Jurkat, Clone E6-1 (cell line): ENCODE data around the gene AP2B1.
"Not testable (repeated sequence)": the region's sequence is repeated elsewhere in the genome, so short reads cannot be mapped to it uniquely, and the experiment has no call there.

Experiments
- DNase-seq: peaks from one replicate; pipeline ENCODE4 v3.0.0-alpha.2; 2011; ENCODE audit warnings: low read depth, low spot score
- H3K4me3 ChIP-seq: 2 replicates; pipeline ENCODE4 v1.5.1; 2011; ENCODE audit warnings: mild to moderate bottlenecking, low read length, control low read depth, moderate library complexity

The AP2B1 gene

DNA sequence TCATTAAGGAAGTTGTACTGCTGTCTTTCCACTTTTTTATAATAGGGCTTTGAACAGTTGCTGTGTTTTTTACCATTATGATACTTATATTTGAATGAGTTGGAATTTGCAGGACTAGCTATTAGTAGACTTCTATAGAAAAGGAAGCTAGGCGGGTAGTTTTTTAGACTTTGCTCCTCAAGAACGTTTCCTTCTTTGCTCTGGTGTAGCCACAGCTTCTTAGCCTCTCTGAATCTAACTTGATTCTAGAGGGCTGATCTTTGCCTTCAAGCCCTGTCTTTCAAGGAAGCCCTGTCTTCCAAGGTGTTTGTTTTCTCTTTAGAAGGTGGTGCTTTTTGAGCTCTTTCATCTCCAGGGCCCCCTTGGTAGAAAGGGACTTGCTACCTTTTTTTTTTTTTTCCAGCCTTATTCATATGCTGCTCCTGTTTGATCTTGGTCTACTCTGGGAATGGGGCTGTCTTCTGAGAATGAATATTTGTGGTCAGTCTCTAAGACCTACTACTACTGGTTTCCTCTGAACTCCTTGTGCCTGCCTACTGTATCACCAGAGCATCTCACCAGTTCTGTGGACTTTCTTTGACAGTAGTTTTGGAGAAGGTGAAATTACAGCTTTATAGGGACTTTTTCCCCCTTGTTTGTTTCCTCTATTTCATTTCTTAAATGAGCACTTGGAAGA lies 92.0 kb downstream of the AP2B1 start:
- no peak for DNase-seq
- H3K4me3 ChIP-seq = no peak overlapping the region

DNA sequence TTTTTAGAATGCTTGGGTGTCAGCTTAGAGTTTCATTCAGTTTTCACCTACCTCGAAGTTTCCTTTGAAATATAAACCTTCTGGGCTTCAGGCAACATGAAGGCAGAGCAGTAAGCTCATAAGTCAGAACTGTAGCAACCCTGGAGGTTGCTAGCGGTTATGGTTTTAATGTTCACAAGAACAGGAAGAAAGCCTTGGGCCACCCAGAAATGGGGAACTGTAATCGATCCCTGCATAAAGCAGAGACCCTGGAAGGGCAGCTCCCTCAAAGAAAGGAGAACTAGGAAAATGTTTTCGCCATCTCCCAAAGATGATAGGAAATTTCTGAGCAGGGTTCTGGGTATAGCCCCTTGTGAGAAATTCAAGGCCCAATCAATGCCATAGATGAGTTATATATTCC lies 96.5 kb downstream of the AP2B1 start:
- no peak overlapping the region for H3K4me3 ChIP-seq
- DNase-seq = no peak

DNA sequence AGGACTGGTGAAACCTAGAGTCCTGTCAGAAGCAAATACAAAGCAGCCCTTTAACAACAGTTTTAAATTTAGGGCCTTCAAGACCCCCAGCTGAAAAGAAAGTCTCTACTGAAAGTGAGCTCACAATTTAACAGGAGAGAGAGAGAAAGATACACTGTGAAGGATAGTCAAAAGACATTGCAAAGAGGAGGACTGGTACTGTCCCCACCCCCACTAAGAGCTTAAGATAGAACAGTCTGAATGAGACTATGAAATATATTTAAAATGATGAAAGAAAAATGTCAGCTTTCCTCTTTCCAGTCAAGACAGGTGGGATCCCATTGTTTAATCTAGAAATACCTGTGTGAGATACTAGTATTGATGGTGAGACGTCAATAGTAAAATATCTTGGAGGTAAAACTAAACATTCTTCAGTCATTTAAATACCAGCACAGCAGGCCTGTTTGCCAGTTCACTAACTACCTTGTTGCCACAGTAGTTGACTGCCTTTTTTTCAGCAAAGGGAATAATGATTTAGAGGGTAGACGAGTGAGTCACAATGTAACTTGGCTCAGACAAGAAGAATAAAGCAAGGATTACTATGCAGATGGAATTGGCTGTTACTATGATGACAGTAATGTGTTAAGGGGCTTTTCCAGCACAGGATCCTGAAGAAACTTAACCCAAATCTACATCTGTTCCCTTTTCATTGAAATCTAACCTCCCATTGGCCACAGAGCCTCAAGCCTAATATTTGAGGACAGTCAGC lies 97.1 kb downstream of the AP2B1 start:
- no peak for DNase-seq
- H3K4me3 ChIP-seq = no peak overlapping the region

DNA sequence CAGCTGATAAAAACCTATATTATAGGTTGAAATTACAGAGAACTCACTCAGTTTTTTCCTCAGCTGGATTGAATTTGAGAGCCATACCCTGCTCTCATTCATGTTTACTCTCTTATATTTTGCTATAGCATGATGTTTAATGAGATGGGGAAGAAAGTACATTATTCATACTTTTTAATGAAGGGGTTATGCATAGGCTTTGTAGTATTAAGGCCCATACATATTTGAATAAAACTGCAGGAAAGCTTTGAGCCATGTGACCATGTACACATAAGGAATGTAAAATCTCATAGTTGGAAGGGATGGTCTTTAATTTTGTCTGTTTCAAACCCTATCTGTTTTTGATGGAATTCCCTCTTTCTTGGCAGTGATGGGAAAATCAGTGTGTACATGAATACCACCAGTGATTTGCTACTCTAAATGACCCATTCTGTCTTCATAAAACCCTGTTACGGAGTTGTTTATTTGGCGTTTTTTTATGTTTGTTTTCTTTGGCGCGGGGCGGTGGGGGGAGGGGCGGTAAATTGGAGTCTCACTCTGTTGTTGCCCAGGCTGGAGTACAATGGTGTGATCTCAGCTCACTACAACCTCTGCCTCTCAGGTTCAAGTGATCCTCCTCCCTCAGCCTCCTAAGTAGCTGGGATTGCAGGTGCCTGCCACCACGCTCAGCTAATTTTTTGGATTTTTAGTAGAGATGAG lies 105.5 kb downstream of the AP2B1 start:
- H3K4me3 ChIP-seq = no peak overlapping the region
- DNase-seq = no peak

DNA sequence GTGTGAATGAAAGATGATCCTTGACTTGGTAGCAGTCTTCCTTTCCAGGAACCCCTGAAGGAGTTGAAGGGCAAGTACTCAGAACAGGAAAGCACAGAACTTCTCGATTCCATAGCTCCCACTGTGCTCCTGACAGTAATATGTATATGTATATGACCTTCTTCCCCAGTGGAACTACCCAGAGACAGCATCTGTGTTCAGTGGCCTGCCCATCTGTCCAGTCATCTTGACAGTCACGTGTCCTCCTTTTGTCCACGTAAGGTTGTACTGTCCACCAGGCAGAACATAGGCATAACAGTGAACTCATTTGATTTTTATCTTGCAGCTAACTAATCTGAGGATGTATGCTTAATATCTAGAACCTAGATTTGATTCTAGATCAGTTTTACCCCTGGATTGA lies 106.5 kb downstream of the AP2B1 start:
- no peak overlapping the region for H3K4me3 ChIP-seq
- DNase-seq = no peak

DNA sequence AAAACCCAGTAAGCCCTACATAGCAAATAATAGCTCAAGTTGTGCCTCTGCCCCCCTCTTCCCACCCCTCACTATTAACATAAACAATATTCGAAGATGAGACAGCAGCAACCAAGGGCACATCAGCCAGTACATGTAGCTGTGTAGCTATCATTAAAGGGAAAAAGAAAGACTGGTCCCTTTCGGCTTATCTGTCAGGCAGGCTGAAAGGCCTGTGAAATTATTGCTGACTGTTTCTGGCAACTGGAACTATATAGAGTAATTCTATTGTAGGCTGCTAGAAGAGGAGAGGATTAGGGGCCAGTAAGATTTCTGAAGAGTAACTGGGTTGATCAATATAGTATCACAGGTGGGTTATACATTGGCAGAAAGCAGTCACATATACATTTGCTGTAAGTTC lies 107.8 kb downstream of the AP2B1 start:
- DNase-seq = no peak
- no peak overlapping the region for H3K4me3 ChIP-seq

DNA sequence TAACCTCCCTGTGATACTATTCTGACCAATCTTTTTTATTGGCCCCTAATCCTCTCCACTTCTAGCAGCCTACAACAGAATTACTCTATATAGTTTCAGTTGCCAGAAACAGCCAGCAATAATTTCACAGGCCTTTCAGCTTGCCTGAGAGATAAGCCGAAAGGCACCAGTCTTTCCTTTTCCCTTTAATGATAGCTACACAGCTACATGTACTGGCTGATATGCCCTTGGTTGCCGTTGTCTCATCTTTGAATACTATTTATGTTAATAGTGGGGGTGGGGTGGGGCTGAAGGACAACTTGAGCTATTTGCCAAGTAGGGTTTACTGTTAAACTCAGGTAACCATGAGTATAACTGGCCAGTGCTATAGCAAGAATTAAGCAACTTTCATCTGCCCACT lies 108.5 kb downstream of the AP2B1 start:
- H3K4me3 ChIP-seq = no peak overlapping the region
- DNase-seq = no peak

DNA sequence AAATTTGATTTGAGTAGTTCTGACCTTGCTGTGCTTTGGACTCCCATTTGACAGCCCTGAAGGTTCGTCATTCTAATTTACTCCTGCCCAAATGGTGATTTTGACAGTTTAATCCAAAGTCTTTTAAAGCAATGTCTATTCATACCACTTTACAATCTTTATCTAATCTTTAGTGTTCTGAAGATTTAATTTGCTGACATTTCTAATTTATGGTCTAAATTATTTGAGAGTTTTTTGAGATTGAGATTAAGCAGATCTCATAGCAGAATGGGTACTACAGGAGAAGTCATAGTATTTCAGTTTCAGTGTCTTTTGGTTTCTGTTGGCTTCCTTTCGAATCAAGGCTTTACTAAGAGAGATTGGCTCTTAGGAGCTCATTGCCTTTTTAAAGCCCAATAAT lies 111.7 kb downstream of the AP2B1 start:
- H3K4me3 ChIP-seq = no peak overlapping the region
- DNase-seq = no peak

DNA sequence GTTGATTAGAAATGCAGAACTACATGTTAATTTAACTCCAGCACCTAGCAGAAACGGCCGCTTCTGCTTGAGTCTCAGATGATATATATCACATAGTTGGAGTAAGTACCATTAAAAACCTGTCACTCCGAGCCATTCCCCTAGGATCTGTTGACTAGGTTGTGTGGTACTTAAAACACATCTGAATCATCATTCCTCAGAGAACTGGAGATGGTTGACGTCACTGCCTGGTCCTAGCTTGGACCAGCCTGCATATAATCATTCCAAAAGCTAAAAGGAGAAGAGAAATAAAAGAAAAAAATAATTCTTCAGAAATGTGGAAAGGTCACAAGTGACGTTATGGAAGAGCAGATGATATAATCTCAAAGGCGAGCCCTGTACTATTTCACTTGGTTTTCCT lies 113.0 kb downstream of the AP2B1 start:
- DNase-seq = no peak
- no peak overlapping the region for H3K4me3 ChIP-seq

DNA sequence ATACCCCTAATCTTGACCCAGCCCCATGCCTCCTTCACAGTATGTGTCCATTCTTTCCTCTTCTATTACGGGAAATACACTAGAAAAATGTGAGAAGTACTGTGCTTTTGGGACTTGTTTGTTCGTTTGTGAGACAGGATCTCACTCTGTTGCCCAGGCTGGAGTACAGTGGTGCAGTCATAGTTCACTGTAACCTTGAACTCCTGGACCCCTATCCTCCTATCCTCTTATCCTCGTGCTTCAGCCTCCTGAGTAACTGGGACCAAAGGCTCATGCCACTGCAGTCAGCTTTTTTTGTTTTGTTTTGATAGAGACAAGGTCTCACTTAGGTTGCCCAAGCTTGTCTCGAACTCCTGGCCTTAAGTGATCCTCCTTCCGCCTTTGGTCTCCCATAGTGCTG lies 114.4 kb downstream of the AP2B1 start:
- no peak for DNase-seq

DNA sequence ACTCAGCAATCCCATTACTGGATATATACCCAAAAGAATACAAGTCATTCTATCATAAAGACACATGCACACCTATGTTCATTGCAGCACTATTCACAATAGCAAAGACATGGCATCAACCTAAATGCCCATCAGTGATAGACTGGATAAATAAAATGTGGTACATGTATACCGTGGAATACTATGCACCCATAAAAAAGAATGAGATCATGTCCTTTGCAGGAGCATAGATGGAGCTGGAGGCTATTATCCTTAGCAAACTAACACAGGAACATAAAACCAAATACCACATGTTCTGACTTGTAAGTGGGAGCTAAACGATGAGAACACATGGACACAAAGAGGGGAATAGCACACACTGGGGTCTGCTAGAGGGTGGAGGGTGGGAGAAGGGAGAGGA lies 116.2 kb downstream of the AP2B1 start:
- not testable (repeated sequence) for DNase-seq, H3K4me3 ChIP-seq

More for the DNA sequence above, 114.4 kb downstream of the AP2B1 start:
- H3K4me3 ChIP-seq = no peak overlapping the region

DNA sequence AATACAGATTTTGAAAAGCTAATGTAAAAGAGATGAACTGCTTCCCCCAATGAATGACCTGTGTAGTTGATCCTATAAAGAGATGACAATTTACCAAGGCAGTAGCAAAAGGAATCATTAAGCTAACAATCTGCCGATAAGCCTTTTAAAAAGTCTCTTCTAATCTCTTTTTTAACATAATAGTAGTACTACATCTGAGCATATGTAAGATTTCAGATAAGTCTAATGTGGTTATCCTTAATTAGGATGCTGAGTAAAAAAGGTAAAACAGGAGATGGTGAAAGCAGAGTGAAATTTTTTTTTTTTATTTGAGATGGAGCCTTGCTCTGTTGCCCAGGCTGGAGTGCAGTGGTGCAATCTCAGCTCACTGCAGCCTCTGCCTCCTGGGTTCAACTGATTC lies 118.1 kb downstream of the AP2B1 start:
- H3K4me3 ChIP-seq = no peak overlapping the region
- no peak for DNase-seq

DNA sequence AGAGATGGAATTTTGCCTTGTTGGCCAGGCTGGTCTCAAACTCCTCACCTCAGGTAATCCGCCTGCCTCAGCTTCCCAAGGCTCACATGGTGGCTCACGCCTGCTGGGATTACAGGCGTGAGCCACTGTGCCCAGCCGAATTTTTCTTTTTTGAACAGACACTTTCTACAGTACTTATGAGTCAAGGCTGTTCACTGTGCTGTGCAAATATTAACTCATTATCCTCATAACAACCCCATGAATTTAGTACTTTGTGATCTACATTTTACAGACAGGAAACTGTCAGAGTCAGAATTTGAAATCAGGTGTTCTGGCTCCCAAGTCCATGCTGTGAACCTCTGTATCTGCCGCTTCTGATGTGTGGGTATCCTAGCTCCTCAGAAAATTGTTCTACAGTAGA lies 118.6 kb downstream of the AP2B1 start:
- DNase-seq = no peak
- H3K4me3 ChIP-seq = no peak overlapping the region

DNA sequence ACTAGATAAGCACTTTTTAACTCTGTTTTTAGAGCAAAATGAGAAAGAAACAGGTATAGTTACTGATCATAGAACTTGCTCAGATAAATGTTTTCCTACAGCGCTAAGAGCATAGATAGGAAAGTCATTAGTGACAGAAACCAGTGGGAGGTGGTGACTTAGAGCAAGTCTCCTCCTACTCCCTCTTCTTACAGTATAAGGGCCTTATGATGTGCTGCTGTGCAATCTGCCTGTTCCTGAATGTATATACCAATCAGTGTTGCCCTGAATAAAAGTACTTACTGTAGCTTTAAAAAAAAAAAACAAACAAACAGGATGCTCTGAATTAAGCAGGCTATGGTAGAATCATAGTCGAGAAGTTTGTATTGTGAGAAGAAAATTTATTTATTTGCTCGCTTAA lies 121.0 kb downstream of the AP2B1 start:
- no peak overlapping the region for H3K4me3 ChIP-seq
- no peak for DNase-seq

DNA sequence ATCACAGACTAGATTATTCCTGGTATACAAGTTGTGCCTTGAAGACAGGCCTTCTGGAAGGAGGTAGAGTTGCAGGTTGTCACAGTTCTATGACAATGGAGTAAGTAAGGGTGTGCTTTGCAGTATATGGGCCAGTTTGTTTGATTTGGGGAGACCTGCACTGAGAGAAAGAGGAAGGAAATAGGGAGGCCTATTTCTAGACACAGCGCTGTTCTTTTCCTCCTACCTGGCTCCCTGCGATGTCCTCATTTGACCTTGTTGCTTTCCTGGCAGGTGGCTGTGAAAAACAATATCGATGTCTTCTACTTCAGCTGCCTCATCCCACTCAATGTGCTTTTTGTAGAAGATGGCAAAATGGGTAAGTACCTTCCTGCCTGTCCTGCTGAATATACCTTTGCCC lies 121.8 kb downstream of the AP2B1 start:
- no peak overlapping the region for H3K4me3 ChIP-seq
- no peak for DNase-seq

DNA sequence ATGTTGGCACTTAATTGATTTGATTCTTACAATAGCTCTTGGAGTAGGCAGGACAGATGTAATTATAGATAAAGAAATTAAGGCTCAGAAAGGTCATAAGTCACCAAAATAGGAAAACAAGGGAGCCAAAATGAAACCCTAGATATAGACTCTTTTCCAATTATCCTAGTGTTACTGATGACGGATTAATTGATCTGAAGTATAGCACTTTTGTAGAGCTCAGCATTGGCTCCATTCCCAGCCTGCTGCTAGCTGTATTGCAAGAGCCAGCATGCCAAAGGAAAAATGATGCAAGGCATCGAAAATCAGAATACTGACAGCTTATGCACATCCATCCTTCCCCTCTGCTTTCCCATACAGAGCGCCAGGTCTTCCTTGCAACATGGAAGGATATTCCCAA lies 122.8 kb downstream of the AP2B1 start:
- DNase-seq = no peak
- H3K4me3 ChIP-seq = no peak overlapping the region

DNA sequence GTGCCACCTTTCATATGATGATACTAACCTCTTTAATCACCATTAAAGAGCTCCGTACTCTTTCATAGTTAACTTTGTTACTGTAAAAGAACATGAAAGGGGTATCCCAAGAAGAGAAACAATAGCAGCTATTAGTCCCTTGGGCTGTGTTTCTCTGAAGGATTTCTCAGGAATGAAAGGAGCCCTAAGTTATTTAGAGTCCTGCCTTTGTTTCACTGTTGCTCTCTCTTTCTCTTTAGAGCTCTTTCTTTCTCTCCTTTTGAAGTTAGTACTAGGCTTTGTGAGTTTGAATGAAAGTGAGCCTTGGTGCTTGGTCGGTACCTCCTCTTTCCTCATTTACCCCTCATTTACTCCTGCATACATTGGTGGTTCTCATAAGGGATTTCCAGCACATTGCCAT lies 123.8 kb downstream of the AP2B1 start:
- DNase-seq = no peak
- H3K4me3 ChIP-seq = no peak overlapping the region

DNA sequence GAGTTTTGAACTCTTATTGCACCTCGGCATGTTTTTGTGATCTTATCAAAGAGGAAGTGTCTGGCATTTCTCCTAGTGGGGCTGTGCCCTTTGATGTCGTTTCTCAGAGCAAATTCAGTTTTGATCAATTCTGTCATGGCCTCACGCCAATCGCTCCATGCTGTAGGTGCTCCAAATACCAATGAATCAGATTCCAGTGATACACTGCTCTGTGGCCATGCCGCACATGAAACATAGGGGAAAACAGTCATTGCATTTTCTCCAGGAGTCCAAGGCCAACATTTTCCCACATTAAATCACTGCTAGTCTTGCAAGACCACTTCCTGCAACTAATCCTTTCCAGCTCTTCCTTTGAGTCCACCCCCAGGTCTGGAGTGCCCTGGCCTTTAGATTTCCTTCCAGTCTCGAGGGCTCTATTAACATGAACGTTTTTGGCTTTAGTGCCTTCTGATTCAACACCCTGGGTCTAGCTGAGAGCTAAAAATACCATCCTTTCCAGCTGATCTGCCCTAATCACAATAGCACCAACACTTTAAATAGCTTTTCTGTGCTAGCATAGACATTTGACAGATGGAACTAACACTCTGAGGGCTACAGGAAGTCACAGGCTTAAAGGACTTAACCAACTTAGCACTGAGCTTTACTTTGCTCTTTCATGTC lies 126.1 kb downstream of the AP2B1 start:
- no peak overlapping the region for H3K4me3 ChIP-seq
- DNase-seq = peak; percentile 42

DNA sequence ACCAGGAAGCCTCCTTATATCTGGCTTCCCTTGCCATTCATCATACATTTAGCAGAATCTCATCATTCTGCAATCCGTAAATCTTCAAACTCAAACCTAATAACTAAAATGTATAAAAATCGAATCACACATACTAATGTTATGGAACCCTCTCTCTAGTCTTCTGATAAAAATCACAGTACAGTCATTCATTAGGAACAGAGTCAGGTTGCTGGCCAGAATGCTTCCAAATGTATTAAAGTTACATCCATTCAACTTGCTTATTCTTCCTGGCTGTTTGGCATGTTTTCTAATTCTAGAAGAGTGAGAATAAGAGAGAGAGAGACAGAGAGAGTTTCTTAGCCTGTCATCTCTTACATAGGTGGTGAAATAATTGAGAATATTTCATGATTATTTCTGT lies 127.9 kb downstream of the AP2B1 start:
- no peak for DNase-seq

DNA sequence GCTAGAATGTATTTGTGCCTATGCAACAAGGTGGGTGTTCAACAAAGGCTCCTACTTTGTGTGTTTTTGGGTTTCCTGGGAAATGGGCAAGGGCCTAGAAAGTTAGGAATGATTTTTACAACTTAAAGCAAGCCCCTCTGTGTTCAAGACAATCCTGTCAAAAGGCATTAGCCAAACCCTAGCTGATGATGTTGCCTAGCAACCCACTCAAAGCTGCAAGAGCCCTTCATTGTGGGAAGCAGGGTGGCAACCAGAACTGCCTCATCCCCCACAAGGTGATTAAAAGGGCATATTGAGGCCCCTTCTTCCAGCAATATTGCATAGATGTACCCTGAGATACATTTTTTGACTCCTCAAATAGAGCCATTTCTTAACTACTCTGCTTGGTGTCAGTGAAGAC lies 128.3 kb downstream of the AP2B1 start:
- H3K4me3 ChIP-seq = no peak overlapping the region
- DNase-seq = no peak

More for the DNA sequence above, 127.9 kb downstream of the AP2B1 start:
- no peak overlapping the region for H3K4me3 ChIP-seq
